NCI-H2081 treated with DMSO at 0.1 percent for 48 hours (cell line): ENCODE measurements around the gene ESRRG.

Experiments
- DNase-seq: peaks from one replicate; lab custom pipeline; 2025; lab: John Stamatoyannopoulos, UW

The ESRRG gene

DNA sequence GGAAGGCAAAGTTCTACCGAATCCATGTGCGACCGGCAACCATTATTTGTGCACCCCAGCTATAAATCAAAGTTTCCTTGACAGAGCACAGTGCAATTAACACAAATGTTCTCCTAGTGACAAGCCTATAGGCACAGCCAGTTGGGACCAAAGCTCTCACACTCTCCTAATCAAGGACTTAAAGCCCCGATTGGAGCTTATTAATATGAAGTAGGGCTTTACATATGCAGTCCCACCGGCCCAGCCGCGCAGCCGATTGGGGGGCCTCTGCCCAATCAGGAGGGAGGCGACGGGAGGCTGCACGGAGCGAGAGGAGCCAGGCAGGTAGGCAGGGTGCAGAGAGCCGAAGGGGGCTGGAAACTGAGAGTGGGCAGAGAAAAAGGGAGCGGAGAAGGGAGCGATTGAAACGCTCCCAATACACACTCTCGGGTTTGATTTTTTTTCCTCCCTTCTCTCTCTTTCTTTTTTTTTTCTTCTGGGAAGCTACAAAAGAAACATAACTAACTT, at the start of gene ESRRG:
TSS of gene ESRRG (minus strand) at position 156 of the 507 bp plus-strand sequence. CDS start at position 26, 130 bp downstream.
- DNase-seq = peak; percentile 89

DNA sequence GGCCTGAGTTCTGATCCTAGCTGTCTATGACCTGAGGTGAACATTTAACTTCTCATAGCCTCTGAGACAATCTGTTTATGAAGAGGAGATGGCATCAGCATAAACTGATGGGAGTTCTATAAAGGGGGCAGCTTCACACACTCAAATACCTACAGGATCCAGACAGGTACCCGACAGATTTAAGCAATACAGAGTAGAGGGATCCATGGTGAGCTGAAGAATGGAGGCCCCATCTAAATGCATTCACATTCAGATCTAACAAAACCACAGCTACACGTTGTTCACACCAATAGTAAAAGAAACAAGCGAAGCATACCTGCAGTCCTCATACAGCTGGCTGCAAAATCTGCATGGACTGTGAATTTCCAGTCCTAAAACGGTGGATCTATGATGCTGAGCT, 48.7 kb upstream of the ESRRG start:
- no peak for DNase-seq

DNA sequence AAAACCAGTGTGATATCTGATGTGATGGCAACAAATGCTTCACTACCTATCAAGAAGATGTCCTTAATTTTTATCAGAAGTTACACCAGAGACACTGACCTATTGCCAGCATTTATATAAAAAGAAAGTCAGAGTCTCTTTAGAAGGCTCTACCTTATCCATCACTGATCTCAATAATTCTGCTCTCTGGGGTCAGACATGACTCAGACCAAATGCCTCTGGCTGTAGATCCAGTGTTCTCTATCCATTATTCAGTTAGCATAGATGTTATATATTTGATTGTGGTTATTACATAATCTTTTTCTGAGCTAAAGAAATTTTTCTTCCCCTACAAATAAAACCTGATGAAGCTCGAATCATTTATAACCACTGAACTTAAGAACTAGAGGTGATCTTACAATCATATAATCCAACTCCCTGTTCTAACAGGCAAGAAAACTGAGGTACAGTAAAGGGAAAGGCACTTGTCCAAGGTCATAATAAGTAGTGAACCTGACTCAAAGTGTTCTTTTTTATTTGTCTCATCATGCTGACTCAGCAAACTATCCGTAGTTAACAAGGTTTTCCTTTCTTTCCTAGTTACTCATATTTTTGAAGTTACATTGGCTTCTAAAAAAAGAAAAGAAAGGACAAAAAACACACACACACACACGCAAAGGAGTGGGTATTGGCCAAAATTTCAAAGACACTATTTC, 43.6 kb upstream of the ESRRG start:
- DNase-seq = no peak

GRCh38 chr1:216765346-216766300, 42.4 kb upstream of the ESRRG start:
- DNase-seq = no peak

GRCh38 chr1:216758161-216758560, 34.9 kb upstream of the ESRRG start:
- DNase-seq = no peak

- DNase-seq = no peak
These were observed 33.9 kb upstream of the ESRRG start for GRCh38 chr1:216757110-216757509.

DNA sequence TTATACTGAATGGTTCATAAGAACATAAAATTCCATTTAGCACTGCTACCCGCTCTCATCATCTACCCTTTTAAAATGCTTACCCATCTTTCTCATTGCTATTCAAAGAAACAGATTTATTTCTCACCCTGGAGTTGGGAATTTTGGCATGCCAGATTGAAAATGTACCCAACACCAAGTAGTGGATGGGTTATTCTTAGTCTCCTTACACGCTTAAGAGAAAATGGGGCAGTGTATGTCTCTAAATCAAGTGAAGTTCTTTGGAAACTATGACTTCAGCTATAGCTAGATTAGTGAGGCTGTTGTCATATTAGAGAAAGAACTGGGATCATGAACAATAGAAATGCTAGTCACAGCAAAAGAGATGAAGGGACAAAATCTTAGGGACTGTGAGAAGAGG, 27.7 kb upstream of the ESRRG start:
- no peak for DNase-seq

DNA sequence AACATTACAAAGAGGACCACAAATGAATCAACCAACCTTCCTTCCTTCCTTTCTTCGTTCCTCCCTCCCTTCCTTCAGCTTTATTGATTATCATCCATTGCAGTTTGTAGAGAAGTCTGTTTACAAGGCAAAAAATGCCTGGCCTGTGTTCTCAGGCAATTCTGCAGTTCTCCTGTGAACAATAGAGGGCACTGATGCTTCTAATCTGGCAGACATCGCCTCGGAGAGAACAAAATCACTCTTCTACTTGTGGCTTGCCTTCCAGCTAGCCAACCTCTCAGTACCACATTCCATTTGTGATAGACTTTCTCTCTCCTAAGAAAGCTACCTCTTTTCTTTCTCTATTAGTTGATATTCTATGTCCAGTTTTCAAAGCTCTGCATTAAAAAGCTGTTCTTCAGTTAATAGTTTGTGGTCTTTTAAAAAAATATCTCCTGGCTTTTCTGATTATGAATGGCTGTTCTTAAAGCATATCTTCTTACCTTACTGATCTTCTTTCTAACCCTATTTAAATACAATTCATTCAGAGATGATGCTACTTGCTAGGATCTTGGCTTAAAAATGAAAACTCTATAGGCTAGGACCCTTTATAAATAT, 26.9 kb upstream of the ESRRG start:
- peak; percentile 69 for DNase-seq

GRCh38 chr1:216749232-216749631, 26.0 kb upstream of the ESRRG start:
- DNase-seq = no peak

DNA sequence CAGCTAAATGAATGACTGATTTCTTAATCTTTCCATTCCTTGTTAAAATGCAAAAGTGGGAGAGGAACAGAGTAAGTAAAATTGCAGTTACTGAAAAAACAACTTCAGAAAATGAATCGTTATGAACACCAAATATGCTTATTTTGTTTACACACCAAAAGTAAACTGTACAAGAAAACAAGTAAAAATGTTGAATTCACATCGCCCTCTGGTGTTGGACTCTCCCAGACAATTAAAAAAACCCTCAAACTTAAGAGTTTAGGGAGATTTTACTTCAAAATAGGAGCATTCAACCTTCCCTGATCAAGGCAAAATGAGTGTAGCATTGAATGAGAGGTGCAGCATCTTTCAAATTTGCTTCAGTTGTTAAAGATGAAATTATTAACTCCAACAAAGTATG, 19.4 kb upstream of the ESRRG start:
- DNase-seq = no peak

GRCh38 chr1:216740331-216740730, 17.1 kb upstream of the ESRRG start:
- DNase-seq = no peak

DNA sequence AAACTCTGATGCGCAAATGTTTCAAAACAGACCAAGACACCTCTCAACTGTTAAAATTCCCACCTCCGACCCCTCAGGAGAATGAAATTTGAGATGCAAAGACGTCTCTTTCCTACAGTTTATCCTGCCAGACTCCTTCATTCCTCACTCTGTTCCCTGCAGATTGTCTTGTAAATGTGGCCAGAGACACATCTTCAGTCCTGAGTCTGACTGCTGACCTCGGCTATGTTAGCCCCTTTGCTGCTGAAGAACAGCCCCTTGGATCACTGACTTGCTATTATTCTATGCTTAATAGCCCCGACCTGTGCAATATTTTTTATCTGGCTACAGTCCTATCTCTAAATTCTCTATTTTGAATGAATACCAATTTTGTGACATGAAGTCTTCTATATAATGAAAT, 16.6 kb upstream of the ESRRG start:
- DNase-seq = no peak

DNA sequence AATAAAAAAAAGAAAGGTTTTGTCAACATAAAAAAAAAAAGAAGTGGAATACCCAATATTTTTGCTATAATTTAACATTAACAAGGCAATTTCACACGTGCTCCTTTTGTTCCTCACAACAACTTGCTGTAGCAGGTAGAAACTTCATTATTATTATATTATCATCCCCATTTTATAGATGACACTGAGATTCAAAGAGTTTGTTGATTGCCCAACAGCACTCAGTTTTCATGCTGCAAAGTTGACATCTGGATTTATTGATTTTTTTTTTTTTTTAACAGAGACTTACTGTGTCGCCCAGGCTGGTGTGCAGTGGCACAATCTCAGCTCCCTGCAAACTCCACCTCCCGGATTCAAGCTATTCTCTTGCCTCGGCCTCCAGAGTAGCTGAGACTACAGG, 8.9 kb upstream of the ESRRG start:
- no peak for DNase-seq

DNA sequence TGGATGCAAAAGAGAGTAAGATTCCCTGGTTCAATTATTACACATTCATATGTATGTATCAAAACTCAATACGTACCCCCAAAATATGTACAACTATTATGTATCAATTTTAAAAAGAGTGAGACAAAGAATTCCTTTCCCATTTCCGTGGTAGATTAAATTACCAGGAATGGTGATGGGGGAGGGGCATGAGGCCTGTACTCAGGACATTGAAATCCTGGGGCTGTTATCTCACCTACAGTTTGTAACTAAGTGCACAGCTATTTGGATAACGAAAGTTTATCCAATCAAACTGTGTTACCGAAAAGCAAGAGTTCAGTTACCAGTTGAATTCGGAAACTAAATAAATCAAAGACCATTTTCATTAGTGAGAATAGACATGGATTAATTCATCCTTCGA, 8.3 kb upstream of the ESRRG start:
- DNase-seq = no peak

DNA sequence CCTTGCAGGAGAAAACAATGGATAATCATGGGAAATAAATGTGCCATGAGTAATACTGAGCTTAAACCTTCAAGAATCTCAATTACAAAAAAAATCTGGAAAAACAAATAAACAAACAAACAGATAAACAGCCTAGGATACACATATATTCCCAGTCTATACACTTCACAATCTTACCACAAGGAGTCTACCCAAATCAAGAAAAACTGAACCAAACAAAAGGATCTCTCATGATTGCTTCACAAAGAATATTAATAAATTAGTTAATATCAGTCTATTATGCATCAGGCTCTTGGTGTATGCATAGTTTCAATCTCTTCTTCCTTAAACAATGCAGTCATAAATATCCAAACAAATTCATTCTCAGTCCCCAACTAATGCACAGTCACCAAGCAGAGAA, 3.2 kb upstream of the ESRRG start:
- DNase-seq = no peak

- no peak for DNase-seq
These were observed 408 bp downstream of the ESRRG start for GRCh38 chr1:216722821-216723220.

DNA sequence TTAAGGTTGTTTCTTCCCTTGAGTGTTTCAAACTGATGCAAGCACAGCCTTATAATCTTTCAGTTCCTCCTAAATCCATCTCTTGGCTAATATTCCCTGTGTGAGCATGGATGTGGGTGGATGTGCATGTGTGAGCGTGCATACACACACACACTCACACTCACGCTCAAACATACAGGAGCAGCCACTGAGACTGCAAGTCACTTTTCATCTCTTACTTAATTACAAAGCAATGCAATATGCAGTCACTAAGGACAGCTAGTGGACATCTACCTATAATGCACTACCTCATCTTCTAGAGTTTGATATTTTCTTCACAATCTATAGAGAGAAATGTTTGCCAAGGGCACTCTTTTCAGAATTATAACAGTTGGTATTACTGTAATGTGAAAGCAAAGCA, 1.4 kb downstream of the ESRRG start:
- DNase-seq = no peak

DNA sequence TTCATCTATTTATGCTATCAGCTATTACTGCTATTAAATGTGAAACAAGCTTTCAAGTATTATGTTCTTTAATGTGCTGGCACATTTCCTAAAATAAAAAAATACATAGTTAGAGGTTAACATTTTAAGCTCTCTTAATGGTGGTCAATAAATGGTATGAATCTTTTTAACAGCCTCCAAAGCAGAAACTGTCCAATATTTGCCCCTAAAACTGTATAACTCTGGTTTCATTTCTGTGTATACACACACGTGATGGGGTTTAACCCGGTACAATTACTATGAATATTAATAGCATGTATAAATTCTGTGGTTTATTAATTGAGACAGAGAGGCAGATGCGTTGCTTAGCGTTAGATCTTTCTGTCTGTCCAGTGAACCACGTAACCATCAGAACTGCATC, 2.2 kb downstream of the ESRRG start:
- no peak for DNase-seq

- DNase-seq = no peak
These were observed 11.5 kb downstream of the ESRRG start for GRCh38 chr1:216711712-216712111.

GRCh38 chr1:216710598-216711333, 12.5 kb downstream of the ESRRG start:
- no peak for DNase-seq

- DNase-seq = no peak
These were observed 13.2 kb downstream of the ESRRG start for GRCh38 chr1:216710055-216710454.

DNA sequence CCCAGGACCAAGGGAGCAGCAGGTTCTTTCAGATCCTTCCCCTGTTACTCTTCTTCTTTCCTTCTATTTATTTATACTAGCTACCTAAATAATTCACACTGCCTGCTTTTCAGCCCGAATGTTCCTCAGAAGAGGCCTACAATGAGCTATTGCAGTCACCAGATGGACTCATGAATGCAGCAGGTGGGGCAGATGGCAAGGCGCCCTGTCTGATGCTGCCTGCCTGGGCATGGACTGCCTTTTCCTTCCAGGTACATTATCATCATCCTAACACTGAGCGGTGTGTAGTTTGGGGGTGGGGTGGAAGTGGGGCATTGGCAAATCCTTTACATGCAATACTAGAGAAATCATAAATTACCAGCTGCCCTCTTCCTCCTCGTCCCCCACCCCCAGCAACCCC, 17.6 kb downstream of the ESRRG start:
- peak; percentile 86 for DNase-seq
